GM21528 (cell line): ENCODE data around the gene UBE3D.

Experiments
- ATAC-seq: cut with Tn5 transposase; IDR thresholded peaks from one replicate; pipeline ENCODE4 v1.9.1; 2021; ENCODE audit warnings: mild to moderate bottlenecking, moderate library complexity; ENCODE audit not compliant: unreplicated experiment, low FRiP score

The UBE3D gene

GRCh38 chr6:83065511-83066192 lies at the start of gene UBE3D:
TSS of gene UBE3D (minus strand) at chr6:83065841. CDS start at chr6:83065718, 123 bp downstream.
- ATAC-seq = peak; percentile 58

GRCh38 chr6:83114164-83114563 lies 48.5 kb upstream of the UBE3D start:
- no peak for ATAC-seq

- no peak for ATAC-seq
These were observed 47.6 kb upstream of the UBE3D start for GRCh38 chr6:83113258-83113657.

GRCh38 chr6:83108378-83108777 lies 42.7 kb upstream of the UBE3D start:
- ATAC-seq = no peak

GRCh38 chr6:83098589-83098988 lies 32.9 kb upstream of the UBE3D start:
- no peak for ATAC-seq

GRCh38 chr6:83097675-83098074 lies 32.0 kb upstream of the UBE3D start:
- no peak for ATAC-seq

- no peak for ATAC-seq
These were observed 31.6 kb upstream of the UBE3D start for GRCh38 chr6:83097204-83097603.

- no peak for ATAC-seq
These were observed 31.1 kb upstream of the UBE3D start for GRCh38 chr6:83096791-83097190.

- ATAC-seq = no peak
These were observed 27.2 kb upstream of the UBE3D start for GRCh38 chr6:83092756-83093399.

- peak; percentile 98 for ATAC-seq
These were observed 21.1 kb upstream of the UBE3D start for GRCh38 chr6:83086751-83087150.

GRCh38 chr6:83083476-83083875 lies 17.8 kb upstream of the UBE3D start:
- no peak for ATAC-seq

- no peak for ATAC-seq
These were observed 8.0 kb upstream of the UBE3D start for GRCh38 chr6:83073615-83074014.

- no peak for ATAC-seq
These were observed 7.1 kb upstream of the UBE3D start for GRCh38 chr6:83072726-83073125.

GRCh38 chr6:83071707-83072106 lies 6.1 kb upstream of the UBE3D start:
- ATAC-seq = no peak

- ATAC-seq = peak; percentile 58
These were observed 5.4 kb upstream of the UBE3D start for GRCh38 chr6:83071023-83071422.

GRCh38 chr6:83069633-83070032 lies 4.0 kb upstream of the UBE3D start:
- no peak for ATAC-seq

- no peak for ATAC-seq
These were observed 3.0 kb upstream of the UBE3D start for GRCh38 chr6:83068616-83069015.

GRCh38 chr6:83067448-83068439 lies 2.1 kb upstream of the UBE3D start, which contains the start of gene DOP1A:
TSS of gene DOP1A (plus strand) at chr6:83067671. CDS start at chr6:83096978, 29,307 bp downstream.
- peak; percentile 90 for ATAC-seq

GRCh38 chr6:83062225-83062624 lies 3.4 kb downstream of the UBE3D start:
- ATAC-seq = no peak

- ATAC-seq = no peak
These were observed 4.5 kb downstream of the UBE3D start for GRCh38 chr6:83061190-83061589.
